ENCODE results near the gene PRR36. TPM values are rescaled to one million over a fixed set of nuclear protein-coding genes. Genes with fewer than 3 reads are reported as not detected.
A peak's percentile ranks its signal among the peaks of the same experiment; 100 is the strongest.

PRR36 gene
- total RNA-seq, 4 donors from 2014 or later = not detected

GRCh38 chr19:7907122-7907521 is 32.9 kb upstream of the PRR36 start:
- H3K4me3 ChIP-seq = no peak overlapping the region
- H3K27ac ChIP-seq = no peak overlapping the region
- DNase-seq = no peak
- TF ChIP-seq, protein P1, sequence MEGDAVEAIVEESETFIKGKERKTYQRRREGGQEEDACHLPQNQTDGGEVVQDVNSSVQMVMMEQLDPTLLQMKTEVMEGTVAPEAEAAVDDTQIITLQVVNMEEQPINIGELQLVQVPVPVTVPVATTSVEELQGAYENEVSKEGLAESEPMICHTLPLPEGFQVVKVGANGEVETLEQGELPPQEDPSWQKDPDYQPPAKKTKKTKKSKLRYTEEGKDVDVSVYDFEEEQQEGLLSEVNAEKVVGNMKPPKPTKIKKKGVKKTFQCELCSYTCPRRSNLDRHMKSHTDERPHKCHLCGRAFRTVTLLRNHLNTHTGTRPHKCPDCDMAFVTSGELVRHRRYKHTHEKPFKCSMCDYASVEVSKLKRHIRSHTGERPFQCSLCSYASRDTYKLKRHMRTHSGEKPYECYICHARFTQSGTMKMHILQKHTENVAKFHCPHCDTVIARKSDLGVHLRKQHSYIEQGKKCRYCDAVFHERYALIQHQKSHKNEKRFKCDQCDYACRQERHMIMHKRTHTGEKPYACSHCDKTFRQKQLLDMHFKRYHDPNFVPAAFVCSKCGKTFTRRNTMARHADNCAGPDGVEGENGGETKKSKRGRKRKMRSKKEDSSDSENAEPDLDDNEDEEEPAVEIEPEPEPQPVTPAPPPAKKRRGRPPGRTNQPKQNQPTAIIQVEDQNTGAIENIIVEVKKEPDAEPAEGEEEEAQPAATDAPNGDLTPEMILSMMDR (IDR thresholded peaks at IDR 0.05) = no peak
- no peak for TF ChIP-seq POLR2A (IDR thresholded peaks at IDR 0.05)
- H3K4me1 ChIP-seq = peaks cover 3 to 30% (median 15%) of the 10 kb centered on the region in 4 donors
- peaks cover 0 to 53% (median 0%) of the 10 kb centered on the region in 3 donors for H3K36me3 ChIP-seq
- H3K9me3 ChIP-seq = no peaks in the 10 kb centered on the region
- H3K27me3 ChIP-seq = no peaks in the 10 kb centered on the region

GRCh38 chr19:7905859-7906258 is 31.7 kb upstream of the PRR36 start:
- Histone ChIP-seq H3K27ac (no peak overlapping the region), H3K36me3 (peaks cover 0 to 41% (median 0%) of the 10 kb centered on the region in 3 donors), H3K9me3 (no peaks in the 10 kb centered on the region), H3K27me3 (no peaks in the 10 kb centered on the region), H3K4me3 (no peak overlapping the region), H3K4me1 (peaks cover 3 to 30% (median 15%) of the 10 kb centered on the region in 4 donors)
- no peak for DNase-seq
- TF ChIP-seq, protein P1 (IDR thresholded peaks at IDR 0.05) = no peak
- TF ChIP-seq POLR2A (IDR thresholded peaks at IDR 0.05) = no peak

DNA sequence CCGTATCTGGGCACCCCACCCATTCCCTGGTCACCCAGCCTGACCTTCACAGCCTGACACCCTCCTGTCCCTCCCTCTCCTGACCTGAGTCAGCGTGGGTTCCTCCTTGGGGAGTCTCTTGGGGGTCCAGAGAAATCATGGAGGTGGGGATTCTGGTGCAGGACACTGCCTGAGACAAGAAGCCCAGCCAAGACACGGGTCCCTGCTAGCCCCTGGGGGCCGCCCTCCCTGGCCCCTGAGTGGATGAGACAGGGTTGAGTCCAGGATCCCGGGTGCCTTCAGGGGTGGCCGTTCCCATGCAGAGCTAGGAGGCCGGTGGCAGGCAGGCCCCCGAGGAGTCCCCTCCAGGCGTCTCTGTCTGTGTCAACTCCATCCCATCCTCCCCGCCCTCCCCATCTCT is 31.1 kb upstream of the PRR36 start:
- H3K27ac ChIP-seq = no peak overlapping the region
- H3K9me3 ChIP-seq = no peaks in the 10 kb centered on the region
- H3K4me3 ChIP-seq = peak overlapping the region in 1 of 4 donors; percentile 83
- DNase-seq = peak in 1 of 3 donors; percentile 45
- H3K27me3 ChIP-seq = no peaks in the 10 kb centered on the region
- peaks cover 3 to 30% (median 15%) of the 10 kb centered on the region in 4 donors for H3K4me1 ChIP-seq
- peaks cover 0 to 35% (median 0%) of the 10 kb centered on the region in 3 donors for H3K36me3 ChIP-seq
- TF ChIP-seq, protein P1 (IDR thresholded peaks at IDR 0.05) = no peak
- no peak for TF ChIP-seq POLR2A (IDR thresholded peaks at IDR 0.05)

DNA sequence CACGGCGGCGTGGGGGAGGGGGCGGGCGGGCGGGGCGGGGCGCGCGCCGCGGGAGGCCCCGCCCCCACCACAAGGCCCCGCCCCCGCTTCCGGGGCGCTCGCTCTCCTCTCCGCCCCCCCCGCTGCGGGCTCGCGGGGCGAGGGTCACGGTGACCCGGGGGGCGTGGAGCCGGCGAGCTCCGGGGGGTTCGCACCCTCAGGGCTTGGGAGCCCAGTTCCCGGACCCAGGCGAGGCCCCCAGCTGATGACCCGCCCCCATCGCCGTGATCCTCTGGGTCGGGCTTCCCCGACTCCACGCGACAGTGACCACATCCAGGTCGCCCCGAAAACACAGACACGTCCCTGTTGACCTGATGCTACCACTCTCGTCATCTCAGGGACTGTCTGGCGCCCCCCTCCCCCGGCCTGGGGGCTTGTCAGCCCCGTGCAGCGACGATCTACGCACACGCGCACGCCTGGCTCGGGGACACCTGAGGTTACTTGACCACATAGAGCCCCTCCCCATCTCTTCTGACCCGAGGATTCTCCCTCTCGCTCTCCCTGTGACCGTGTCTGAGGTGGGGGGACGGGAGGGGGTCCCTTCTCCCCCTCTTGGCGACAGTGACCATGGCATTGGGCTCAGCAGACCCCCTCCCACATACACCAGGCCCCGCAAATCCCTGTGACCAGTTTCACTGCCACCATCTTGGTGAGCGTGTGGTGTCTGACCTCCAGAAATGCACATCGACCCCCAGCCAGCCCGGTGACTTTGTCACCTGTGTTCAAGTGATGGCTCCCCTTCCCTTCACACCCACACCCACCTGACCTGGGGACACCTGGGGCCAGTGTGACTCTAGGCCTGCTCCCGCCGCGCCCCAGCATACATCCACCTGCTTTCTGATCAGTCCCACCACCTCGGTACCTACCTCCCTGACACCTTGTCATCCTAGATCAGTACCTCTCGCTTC is 30.2 kb upstream of the PRR36 start:
- Histone ChIP-seq H3K4me3 (peak overlapping the region; percentile 81 to 98 (median 86)), H3K36me3 (peaks cover 0 to 26% (median 0%) of the 10 kb centered on the region in 3 donors), H3K9me3 (no peaks in the 10 kb centered on the region), H3K27ac (peak overlapping the region; percentile 88 to 95 (median 92)), H3K4me1 (peaks cover 3 to 30% (median 15%) of the 10 kb centered on the region in 4 donors), H3K27me3 (no peaks in the 10 kb centered on the region)
- no peak for TF ChIP-seq POLR2A (IDR thresholded peaks at IDR 0.05)
- TF ChIP-seq, protein P1 (IDR thresholded peaks at IDR 0.05) = no peak
- peak in 2 of 3 donors; percentile 49 to 80 for DNase-seq

GRCh38 chr19:7903244-7904073 is 29.3 kb upstream of the PRR36 start, which contains the start of gene MAP2K7:
Gene MAP2K7 (plus strand): TSS chr19:7903877. CDS start chr19:7903945, 68 bp downstream.
- Histone ChIP-seq H3K27ac (peak within 1 kb of the TSS; percentile 88 to 95 (median 92)), H3K9me3 (no peaks in the 10 kb centered on the region), H3K36me3 (peaks cover 0 to 21% (median 0%) of the 10 kb centered on the region in 3 donors), H3K4me1 (peaks cover 3 to 30% (median 15%) of the 10 kb centered on the region in 4 donors), H3K27me3 (no peaks in the 10 kb centered on the region), H3K4me3 (peak within 1 kb of the TSS; percentile 81 to 98 (median 86))
- DNase-seq = peak; percentile 100
- TF ChIP-seq POLR2A (IDR thresholded peaks at IDR 0.05) = peak; percentile 53 to 56
- TF ChIP-seq, protein P1 (IDR thresholded peaks at IDR 0.05) = peak; percentile 35 to 68 (median 56)

All from Peyer's patch (tissue), 4 donors.